GM12878 (cell line): ENCODE results near the gene IRAK2. TPM values are rescaled to one million over a fixed set of nuclear protein-coding genes. Genes with fewer than 3 reads are reported as not detected.

Source experiments
- ATAC-seq: fragments of 200-7000 bp; cut with Tn5 transposase; 3 replicates; pipeline ENCODE4 v1.9.1; 2020; ENCODE audit warnings: mild to moderate bottlenecking, moderate library complexity
- BruUV-seq: library from RNA; stranded (reverse); fragments of 400-500 nt; replicated peaks from 2 replicates; lab custom pipeline; 2021; lab: Mats Ljungman, UMichigan
- CTCF ChIA-PET: fragments of 300-600 bp; sonication (Branson Sonifier 250); formaldehyde crosslinking; extraction: SDS; loops from one replicate; lab custom pipeline; 2021; ENCODE audit warnings: inconsistent platforms; lab: Yijun Ruan, JAX
- POLR2A ChIA-PET: fragments of 350-600 bp; formaldehyde crosslinking; extraction: SDS; loops from one replicate; lab custom pipeline; 2021; ENCODE audit warnings: inconsistent platforms; lab: Charles Lee
- RAD21 ChIA-PET: fragments of 300-600 bp; sonication (Branson Sonifier 250); formaldehyde crosslinking; loops from one replicate; lab custom pipeline; 2023; ENCODE audit warnings: antibody characterized with exemption; ENCODE audit not compliant: unreplicated experiment; lab: Charles Lee
- SMC1A ChIA-PET: fragments of 300-600 bp; sonication (Branson Sonifier 250); formaldehyde crosslinking; loops from one replicate; lab custom pipeline; 2023; ENCODE audit not compliant: unreplicated experiment, uncharacterized antibody; lab: Charles Lee
- DNase-seq: peaks from one replicate; pipeline ENCODE4 v3.0.0-alpha.2; 2011; ENCODE audit warnings: low read depth, low spot score
- FAIRE-seq: peaks from 3 replicates; lab custom pipeline; 2011; peaks lifted over from hg19 to GRCh38; lab: Jason Lieb, UNC
- H2AFZ ChIP-seq: 2 replicates; pipeline ENCODE4 v1.6.0; 2011; ENCODE audit warnings: low read depth, low read length, control low read depth; ENCODE audit not compliant: control insufficient read depth
- H3K27ac ChIP-seq: 2 replicates; pipeline ENCODE4 v1.5.1; 2011; ENCODE audit warnings: control low read depth; ENCODE audit not compliant: control insufficient read depth, insufficient read depth
- H3K27me3 ChIP-seq, 2 experiments: replicated peaks in 1 of 2; 2 replicates each; pipeline versions ENCODE4 v1.6.0 to v1.6.1; 2011; ENCODE audit warnings: low read length in 1 of 2; ENCODE audit not compliant: control insufficient read depth in 2 of 2, insufficient read depth in 2 of 2
- H3K36me3 ChIP-seq, 2 experiments: 2 replicates each; pipeline ENCODE4 v1.5.1; 2011; ENCODE audit warnings: low read length in 1 of 2; ENCODE audit not compliant: control insufficient read depth in 2 of 2, insufficient read depth in 2 of 2
- H3K4me1 ChIP-seq: 2 replicates; pipeline ENCODE4 v1.6.1; 2011; ENCODE audit warnings: mild to moderate bottlenecking, low read length, moderate library complexity, mixed read lengths; ENCODE audit not compliant: control insufficient read depth, insufficient read depth
- H3K4me2 ChIP-seq: 2 replicates; pipeline ENCODE4 v1.6.0; 2011; ENCODE audit warnings: control low read depth; ENCODE audit not compliant: control insufficient read depth, insufficient read depth
- H3K4me3 ChIP-seq: fragments of 200-600 bp; sonication (generic); 2 replicates; pipeline ENCODE4 v1.5.1; 2016
- H3K79me2 ChIP-seq: 2 replicates; pipeline ENCODE4 v1.6.0; 2011; ENCODE audit warnings: low read length; ENCODE audit not compliant: control insufficient read depth, insufficient read depth
- H3K9ac ChIP-seq: 2 replicates; pipeline ENCODE4 v1.8.0; 2011; ENCODE audit warnings: low read length, control low read depth, mixed read lengths; ENCODE audit not compliant: control insufficient read depth, insufficient read depth
- H3K9me3 ChIP-seq: replicated peaks from 3 replicates; pipeline ENCODE4 v1.5.1; 2011; ENCODE audit warnings: mild to moderate bottlenecking, low read length; ENCODE audit not compliant: control insufficient read depth, insufficient read depth
- H4K20me1 ChIP-seq: 2 replicates; pipeline ENCODE4 v1.6.0; 2011; ENCODE audit not compliant: control insufficient read depth, insufficient read depth
- BMI1 ChIP-seq: fragments of 450-650 bp; IDR thresholded peaks from 2 replicates; pipeline ENCODE4 v1.6.1; 2016; ENCODE audit warnings: mild to moderate bottlenecking, moderate library complexity, borderline replicate concordance
- E4F1 ChIP-seq: fragments of 450-650 bp; IDR thresholded peaks from 2 replicates; pipeline ENCODE4 v1.6.1; 2018; ENCODE audit warnings: borderline replicate concordance, mild to moderate bottlenecking; ENCODE audit not compliant: partially characterized antibody
- ESRRA ChIP-seq: IDR thresholded peaks from 2 replicates; pipeline ENCODE4 v1.6.1; 2012; ENCODE audit warnings: mild to moderate bottlenecking, low read length, improper control_type of control experiment
- ETV6 ChIP-seq, 2 experiments: fragments of 450-650 bp in 1 of 2; IDR thresholded peaks in 1 of 2; conservative IDR thresholded peaks in 1 of 2; 2 replicates each; pipeline ENCODE4 v1.6.1; 2014; ENCODE audit warnings: antibody characterized with exemption in 1 of 2, borderline replicate concordance in 1 of 2, low read depth in 1 of 2, mild to moderate bottlenecking in 1 of 2, moderate library complexity in 1 of 2
- FOXK2 ChIP-seq: fragments of 450-650 bp; IDR thresholded peaks from 2 replicates; pipeline ENCODE4 v1.6.1; 2017; ENCODE audit warnings: mild to moderate bottlenecking, moderate library complexity
- NBN ChIP-seq: fragments of 450-650 bp; IDR thresholded peaks from 2 replicates; pipeline ENCODE4 v1.6.1; 2016
- NRF1 ChIP-seq: conservative IDR thresholded peaks from 2 replicates; pipeline ENCODE4 v1.6.1; 2011; ENCODE audit warnings: mild to moderate bottlenecking, low read depth, low read length, improper control_type of control experiment
- PBX3 ChIP-seq: IDR thresholded peaks from 2 replicates; pipeline ENCODE4 v1.6.1; 2011; ENCODE audit warnings: mild to moderate bottlenecking, low read depth, low read length, moderate library complexity; ENCODE audit not compliant: insufficient replicate concordance
- STAT1 ChIP-seq: fragments of 450-650 bp; conservative IDR thresholded peaks from 2 replicates; pipeline ENCODE4 v1.6.1; 2014; ENCODE audit warnings: antibody characterized with exemption, mild to moderate bottlenecking
- SUZ12 ChIP-seq: fragments of 200-600 bp; sonication (generic); IDR thresholded peaks from one replicate; pipeline ENCODE4 v1.6.1; 2018; ENCODE audit warnings: antibody characterized with exemption, mild to moderate bottlenecking; ENCODE audit not compliant: unreplicated experiment
- TCF12 ChIP-seq: IDR thresholded peaks from 2 replicates; pipeline ENCODE4 v1.6.1; 2011; ENCODE audit warnings: low read depth, mild to moderate bottlenecking, low read length
- WGBS: methylation state at CpG from one replicate; pipeline ENCODE4 v1.1.6; 2016; ENCODE audit warnings: low lambda C conversion rate; ENCODE audit not compliant: insufficient replicate concordance, insufficient coverage; ENCODE audit errors: missing lambda C conversion rate; 5-methylcytosine and 5-hydroxymethylcytosine counted together
- in situ Hi-C: fragments of 300-500 bp; cut with MboI; formaldehyde crosslinking; loops from 9 replicates; pipeline ENCODE4 v1.14.3; 2018; ENCODE audit warnings: mixed read lengths
- intact Hi-C: fragments of 100-400 bp; cut with micrococcal nuclease; formaldehyde crosslinking; loops from one replicate; pipeline ENCODE4 v1.14.2; 2022; ENCODE audit not compliant: unreplicated experiment
- polyA plus RNA-seq, 11 experiments: library from polyadenylated mRNA; depleted of rRNA in 4 of 11; unstranded in 6 of 11; stranded (reverse) in 5 of 11; fragments of >200 nt; fragmentation: Nextera tagmentation in 4 of 11; fragmentation: Illumina TruSeq in 1 of 11; extraction: Ambion mirVana in 4 of 11; extraction: Trizol in 1 of 11; gene quantifications; 1 replicate in 1 of 11; 2 replicates in 10 of 11; pipeline versions ENCODE4 v1.2.1 to v1.2.3, GENCODE V29; 2011 to 2016; ENCODE audit warnings: inconsistent platforms in 2 of 11, missing spikeins in 2 of 11, low read depth in 1 of 11
- total RNA-seq, 4 experiments: library from RNA; depleted of rRNA in 3 of 4; stranded (reverse); fragments of >200 nt in 3 of 4; fragmentation: Illumina TruSeq in 1 of 4; extraction: Trizol in 1 of 4; gene quantifications; 2 replicates each; pipeline versions ENCODE4 v1.2.1 to v1.2.3, GENCODE V29; 2013 to 2021
- TF ChIP-seq, protein P1 (sequence below): fragments of 450-650 bp; IDR thresholded peaks from 2 replicates; pipeline ENCODE4 v1.6.1; 2017; ENCODE audit warnings: borderline replicate concordance

The IRAK2 gene
- total and polyA plus RNA-seq, 10 of the 15 experiments (the other 5 are each of a cell fraction or from before 2014, with no cell fraction given), result 0.48 to 5.7 (median 4.5) TPM

GRCh38 chr3:10233988-10234387 lies 69.3 kb downstream of the IRAK2 start:
- no peaks in the 10 kb centered on the region for H4K20me1 ChIP-seq
- H3K27me3 ChIP-seq, result no peaks in the 10 kb centered on the region
- ChIA-PET CTCF (no interaction called here), POLR2A (interaction anchor here (0.6 to 0.7 kb wide), 2 partner anchors 14 to 91 kb away, joined by 3 to 6 read pairs; partner anchors contain the start of gene TATDN2), SMC1A (interaction anchor here (1.4 kb wide), 1 partner anchor 10 kb away, joined by 4 read pairs; no protein-coding TSS in a partner anchor), RAD21 (no interaction called here)
- H3K4me1 ChIP-seq, result no peaks in the 10 kb centered on the region
- peaks cover 2 to 3% of the 10 kb centered on the region in 2 experiments; a peak in 1 of 4 replicates for H3K36me3 ChIP-seq
- no TSS peak for BruUV-seq
- 90% methylated on average over 13 of the region's 13 CpGs for WGBS
- no peak overlapping the region for H3K4me3 ChIP-seq
- no peaks in the 10 kb centered on the region for H3K79me2 ChIP-seq
- ATAC-seq (no peak), DNase-seq (no peak), FAIRE-seq (no peak)
- no peaks in the 10 kb centered on the region for H3K9me3 ChIP-seq
- H3K27ac ChIP-seq, result no peak overlapping the region
- intact Hi-C loops (no loop called here), in situ Hi-C loops (no loop called here)
- no peak overlapping the region for H3K9ac ChIP-seq
- no peak overlapping the region for H3K4me2 ChIP-seq
- TF ChIP-seq ESRRA (no peak), PBX3 (no peak), NRF1 (no peak), TCF12 (no peak), SUZ12 (no peak), E4F1 (no peak), ETV6 (conservative IDR thresholded peaks at IDR 0.05 in 1 of 2, IDR thresholded peaks at IDR 0.05 in 1 of 2; ENCODE audit: borderline replicate concordance in 1 of 2, low read depth in 1 of 2) (no peak), NBN (no peak), BMI1 (no peak), FOXK2 (no peak), STAT1 (no peak)
- TF ChIP-seq, protein P1, sequence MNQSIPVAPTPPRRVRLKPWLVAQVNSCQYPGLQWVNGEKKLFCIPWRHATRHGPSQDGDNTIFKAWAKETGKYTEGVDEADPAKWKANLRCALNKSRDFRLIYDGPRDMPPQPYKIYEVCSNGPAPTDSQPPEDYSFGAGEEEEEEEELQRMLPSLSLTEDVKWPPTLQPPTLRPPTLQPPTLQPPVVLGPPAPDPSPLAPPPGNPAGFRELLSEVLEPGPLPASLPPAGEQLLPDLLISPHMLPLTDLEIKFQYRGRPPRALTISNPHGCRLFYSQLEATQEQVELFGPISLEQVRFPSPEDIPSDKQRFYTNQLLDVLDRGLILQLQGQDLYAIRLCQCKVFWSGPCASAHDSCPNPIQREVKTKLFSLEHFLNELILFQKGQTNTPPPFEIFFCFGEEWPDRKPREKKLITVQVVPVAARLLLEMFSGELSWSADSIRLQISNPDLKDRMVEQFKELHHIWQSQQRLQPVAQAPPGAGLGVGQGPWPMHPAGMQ, result no peak
- H2AFZ ChIP-seq, result no peak overlapping the region
